ENCODE data around the gene NKX3-2. TPM values are rescaled to one million over a fixed set of nuclear protein-coding genes. Genes with fewer than 3 reads are reported as not detected.
"Not testable (repeated sequence)": the region's sequence is repeated elsewhere in the genome, so short reads cannot be mapped to it uniquely, and the experiment has no call there.

NKX3-2 gene
- total RNA-seq, 6 experiments from 2014 or later: 0.07 to 0.17 (median 0.11) TPM; not detected in 1

- DNase-seq: no peak
- H3K27me3 Mint-ChIP-seq (ENCODE audit: insufficient read depth): no peaks in the 10 kb centered on the region
- peaks cover 27% of the 10 kb centered on the region for H3K36me3 Mint-ChIP-seq (ENCODE audit: low read depth)
Observed at GRCh38 chr4:13580036-13580435, 35.7 kb upstream of the NKX3-2 start.

DNA sequence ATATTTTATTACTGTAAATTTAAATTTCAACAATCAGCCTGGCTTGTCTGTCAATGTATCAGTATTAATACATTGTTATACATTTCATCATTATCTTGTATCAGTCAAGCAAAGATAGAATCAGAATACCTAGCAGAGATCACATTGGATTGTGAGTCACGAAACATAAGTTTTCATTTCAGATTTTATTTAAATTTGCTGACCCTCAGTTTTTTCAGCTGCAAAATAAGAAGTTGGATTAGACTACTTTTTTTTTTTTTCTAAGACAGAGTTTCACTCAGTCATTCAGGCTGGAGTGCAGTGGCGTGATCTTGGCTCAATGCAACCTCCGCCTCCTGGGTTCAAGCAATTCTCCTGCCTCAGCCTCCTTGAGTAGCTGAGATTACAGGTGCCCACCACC lies 33.4 kb upstream of the NKX3-2 start:
- Mint-ChIP-seq H3K9me3 (no peaks in the 10 kb centered on the region), H3K27ac (no peak overlapping the region), H3K4me3 (no peak overlapping the region), H3K36me3 (ENCODE audit: low read depth) (peaks cover 28% of the 10 kb centered on the region), H3K27me3 (ENCODE audit: insufficient read depth) (peaks cover 1% of the 10 kb centered on the region; the same call in 1 of the 2 replicates), H3K4me1 (ENCODE audit: low read depth) (no peaks in the 10 kb centered on the region)
- TF ChIP-seq, protein P1, sequence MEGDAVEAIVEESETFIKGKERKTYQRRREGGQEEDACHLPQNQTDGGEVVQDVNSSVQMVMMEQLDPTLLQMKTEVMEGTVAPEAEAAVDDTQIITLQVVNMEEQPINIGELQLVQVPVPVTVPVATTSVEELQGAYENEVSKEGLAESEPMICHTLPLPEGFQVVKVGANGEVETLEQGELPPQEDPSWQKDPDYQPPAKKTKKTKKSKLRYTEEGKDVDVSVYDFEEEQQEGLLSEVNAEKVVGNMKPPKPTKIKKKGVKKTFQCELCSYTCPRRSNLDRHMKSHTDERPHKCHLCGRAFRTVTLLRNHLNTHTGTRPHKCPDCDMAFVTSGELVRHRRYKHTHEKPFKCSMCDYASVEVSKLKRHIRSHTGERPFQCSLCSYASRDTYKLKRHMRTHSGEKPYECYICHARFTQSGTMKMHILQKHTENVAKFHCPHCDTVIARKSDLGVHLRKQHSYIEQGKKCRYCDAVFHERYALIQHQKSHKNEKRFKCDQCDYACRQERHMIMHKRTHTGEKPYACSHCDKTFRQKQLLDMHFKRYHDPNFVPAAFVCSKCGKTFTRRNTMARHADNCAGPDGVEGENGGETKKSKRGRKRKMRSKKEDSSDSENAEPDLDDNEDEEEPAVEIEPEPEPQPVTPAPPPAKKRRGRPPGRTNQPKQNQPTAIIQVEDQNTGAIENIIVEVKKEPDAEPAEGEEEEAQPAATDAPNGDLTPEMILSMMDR (IDR thresholded peaks at IDR 0.05): no peak
- no peak for DNase-seq

More at GRCh38 chr4:13580036-13580435, 35.7 kb upstream of the NKX3-2 start:
- Mint-ChIP-seq H3K27ac (no peak overlapping the region), H3K4me3 (no peak overlapping the region), H3K4me1 (ENCODE audit: low read depth) (peaks cover 12% of the 10 kb centered on the region), H3K9me3 (no peaks in the 10 kb centered on the region)
- TF ChIP-seq, protein P1 (IDR thresholded peaks at IDR 0.05): no peak

- Mint-ChIP-seq H3K36me3 (ENCODE audit: low read depth) (peaks cover 38% of the 10 kb centered on the region), H3K9me3 (no peaks in the 10 kb centered on the region), H3K4me3 (no peak overlapping the region), H3K27ac (no peak overlapping the region), H3K4me1 (ENCODE audit: low read depth) (no peaks in the 10 kb centered on the region), H3K27me3 (ENCODE audit: insufficient read depth) (peaks cover 1% of the 10 kb centered on the region; the same call in 1 of the 2 replicates)
- DNase-seq: no peak
- TF ChIP-seq, protein P1 (IDR thresholded peaks at IDR 0.05): no peak
Observed at GRCh38 chr4:13570916-13571315, 26.6 kb upstream of the NKX3-2 start.

DNA sequence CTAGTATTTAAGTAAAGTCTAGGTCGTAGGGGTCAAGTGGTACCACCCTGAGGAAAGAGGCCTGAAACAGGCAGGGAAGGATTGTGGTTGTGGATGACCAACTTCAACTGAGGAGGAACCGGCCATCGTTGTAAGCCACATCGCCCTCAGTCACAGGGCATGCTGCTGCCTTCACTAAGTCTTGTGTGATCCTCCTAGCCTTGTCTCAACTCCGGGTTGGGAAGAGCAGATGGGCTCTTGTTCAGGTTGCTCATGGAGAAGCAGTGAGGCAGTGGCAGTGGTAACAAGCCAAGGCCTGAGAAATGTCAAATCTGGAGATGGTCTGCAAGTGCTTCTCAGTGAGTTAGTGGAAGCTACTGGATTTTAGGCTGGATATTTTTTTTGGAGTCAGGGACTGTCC lies 22.8 kb upstream of the NKX3-2 start:
- Mint-ChIP-seq H3K27me3 (ENCODE audit: insufficient read depth) (no peaks in the 10 kb centered on the region), H3K9me3 (no peaks in the 10 kb centered on the region), H3K4me3 (no peak overlapping the region), H3K27ac (no peak overlapping the region), H3K4me1 (ENCODE audit: low read depth) (no peaks in the 10 kb centered on the region; the same call in 1 of the 2 replicates), H3K36me3 (ENCODE audit: low read depth) (peaks cover 28% of the 10 kb centered on the region)
- no peak for DNase-seq
- TF ChIP-seq, protein P1 (IDR thresholded peaks at IDR 0.05): no peak

- no peak overlapping the region for H3K27ac Mint-ChIP-seq
- H3K4me3 Mint-ChIP-seq: no peak overlapping the region
- TF ChIP-seq, protein P1 (IDR thresholded peaks at IDR 0.05): no peak
- H3K27me3 Mint-ChIP-seq (ENCODE audit: insufficient read depth): no peaks in the 10 kb centered on the region
- peaks cover 27% of the 10 kb centered on the region for H3K36me3 Mint-ChIP-seq (ENCODE audit: low read depth)
- no peaks in the 10 kb centered on the region; the same call in 1 of the 2 replicates for H3K9me3 Mint-ChIP-seq
- no peak for DNase-seq
- peaks cover 38% of the 10 kb centered on the region for H3K4me1 Mint-ChIP-seq (ENCODE audit: low read depth)
Observed at GRCh38 chr4:13562876-13563275, 18.6 kb upstream of the NKX3-2 start.

GRCh38 chr4:13561673-13562072 lies 17.4 kb upstream of the NKX3-2 start:
- no peak overlapping the region for H3K4me3 Mint-ChIP-seq
- no peak overlapping the region for H3K27ac Mint-ChIP-seq
- peaks cover 21% of the 10 kb centered on the region for H3K36me3 Mint-ChIP-seq (ENCODE audit: low read depth)
- TF ChIP-seq, protein P1 (IDR thresholded peaks at IDR 0.05): no peak
- DNase-seq: no peak
- peaks cover 44% of the 10 kb centered on the region for H3K4me1 Mint-ChIP-seq (ENCODE audit: low read depth)
- no peaks in the 10 kb centered on the region; the same call in 1 of the 2 replicates for H3K9me3 Mint-ChIP-seq
- H3K27me3 Mint-ChIP-seq (ENCODE audit: insufficient read depth): no peaks in the 10 kb centered on the region

DNA sequence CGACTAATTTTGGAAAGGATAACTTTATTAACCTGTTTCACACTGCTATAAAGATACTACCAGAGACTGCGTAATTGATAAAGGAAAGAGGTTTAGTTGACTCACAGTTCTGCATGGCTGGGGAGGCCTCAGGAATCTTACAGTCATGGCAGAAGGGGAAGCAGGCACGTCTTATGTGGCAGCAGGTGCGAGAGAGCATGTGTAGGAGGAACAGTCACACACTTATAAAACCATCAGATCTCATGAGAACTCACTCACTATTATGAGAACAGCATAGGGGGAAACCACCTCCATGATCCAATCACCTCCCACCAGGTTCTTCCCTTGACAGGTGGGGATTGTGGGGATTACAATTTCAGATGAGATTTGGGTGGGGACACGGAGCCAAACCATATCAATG lies 15.8 kb upstream of the NKX3-2 start:
- not testable (repeated sequence) for DNase-seq; H3K9me3 Mint-ChIP-seq; H3K4me3 Mint-ChIP-seq; H3K27me3 Mint-ChIP-seq (ENCODE audit: insufficient read depth)
- H3K4me1 Mint-ChIP-seq (ENCODE audit: low read depth): peaks cover 44% of the 10 kb centered on the region
- H3K27ac Mint-ChIP-seq: 0 out of 2 replicates have a peak overlapping the region, but pooled peaks have one; percentile 3
- peaks cover 14% of the 10 kb centered on the region for H3K36me3 Mint-ChIP-seq (ENCODE audit: low read depth)

Data from HFFc6 (cell line).